ENCODE data around the gene AFF3.

Gene AFF3

DNA sequence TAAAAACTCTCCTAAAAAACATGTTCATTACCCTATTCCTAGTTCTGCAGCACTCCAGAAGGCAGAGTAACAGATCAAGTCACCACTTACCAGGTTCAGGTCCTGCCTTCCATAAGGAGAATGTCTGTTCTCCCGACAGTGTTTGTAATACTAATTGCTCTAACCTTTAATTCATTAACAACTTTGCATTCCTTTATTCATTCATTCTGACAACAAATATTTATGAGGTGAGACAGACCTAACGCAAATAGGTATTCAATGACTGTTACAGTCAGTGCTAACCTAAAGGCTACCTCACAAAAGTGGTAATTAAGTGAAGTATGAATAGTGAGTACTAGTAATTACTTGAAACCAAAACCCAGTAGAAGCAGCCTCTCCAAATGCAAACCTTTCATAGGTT is 224.0 kb downstream of the AFF3 start:
- TF ChIP-seq CTCF (IDR thresholded peaks at IDR 0.05; ENCODE audit: insufficient read depth, low read depth, low read length, missing control alignments), result no peak

DNA sequence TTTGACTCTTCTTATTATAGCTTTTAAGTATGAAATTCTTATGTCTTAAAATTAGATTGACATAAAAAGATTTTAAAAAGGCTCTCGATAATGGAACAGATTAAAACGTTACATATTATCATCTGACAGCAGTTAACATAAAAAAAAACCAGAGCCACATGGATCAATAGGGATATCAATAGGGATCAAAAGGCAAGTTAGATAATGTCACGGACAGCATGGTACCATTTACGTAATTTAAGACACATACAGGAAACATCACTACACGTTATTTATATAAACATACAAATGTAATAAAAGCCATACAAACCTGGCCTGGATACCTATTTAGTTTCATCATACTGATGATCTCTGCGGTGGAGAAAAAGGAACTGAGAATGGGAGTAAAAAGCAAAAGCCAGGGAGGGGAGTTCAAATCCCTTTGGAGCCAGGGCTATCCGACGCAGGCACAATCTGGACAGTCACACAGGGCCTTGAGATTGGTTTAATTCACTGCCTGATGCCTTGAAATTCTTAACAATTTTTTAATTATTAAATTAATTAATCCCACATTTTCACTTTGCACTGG is 227.2 kb downstream of the AFF3 start:
- no peak for DNase-seq (ENCODE audit: low read depth)
- no peak for TF ChIP-seq CTCF (IDR thresholded peaks at IDR 0.05; ENCODE audit: insufficient read depth, low read depth, low read length, missing control alignments)
- no peak overlapping the region for H3K4me3 ChIP-seq (ENCODE audit: low read depth, low read length)

More for the DNA sequence above, 224.0 kb downstream of the AFF3 start:
- DNase-seq (ENCODE audit: low read depth), result no peak
- no peak overlapping the region for H3K4me3 ChIP-seq (ENCODE audit: low read depth, low read length)

DNA sequence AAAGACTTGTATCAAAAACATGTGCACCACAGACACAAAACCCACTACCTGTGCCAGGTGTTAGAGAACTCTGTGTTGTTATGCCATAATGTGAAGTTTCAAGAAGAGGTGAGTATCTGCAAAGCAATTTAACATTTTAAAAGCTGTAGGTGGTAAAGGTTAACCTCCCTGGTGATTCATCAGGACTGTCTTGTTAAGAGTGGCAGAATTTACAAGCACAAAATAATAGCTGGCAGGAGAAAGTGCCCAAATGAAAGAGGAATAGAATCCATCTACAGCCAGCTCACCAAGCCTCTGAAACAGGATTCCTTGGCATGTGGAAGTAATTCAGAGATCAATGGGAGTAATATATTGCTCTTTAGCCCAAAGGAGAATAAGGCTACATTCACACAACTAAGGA is 230.7 kb downstream of the AFF3 start:
- no peak overlapping the region for H3K4me3 ChIP-seq (ENCODE audit: low read depth, low read length)
- no peak for DNase-seq (ENCODE audit: low read depth)
- TF ChIP-seq CTCF (IDR thresholded peaks at IDR 0.05; ENCODE audit: insufficient read depth, low read depth, low read length, missing control alignments), result no peak

DNA sequence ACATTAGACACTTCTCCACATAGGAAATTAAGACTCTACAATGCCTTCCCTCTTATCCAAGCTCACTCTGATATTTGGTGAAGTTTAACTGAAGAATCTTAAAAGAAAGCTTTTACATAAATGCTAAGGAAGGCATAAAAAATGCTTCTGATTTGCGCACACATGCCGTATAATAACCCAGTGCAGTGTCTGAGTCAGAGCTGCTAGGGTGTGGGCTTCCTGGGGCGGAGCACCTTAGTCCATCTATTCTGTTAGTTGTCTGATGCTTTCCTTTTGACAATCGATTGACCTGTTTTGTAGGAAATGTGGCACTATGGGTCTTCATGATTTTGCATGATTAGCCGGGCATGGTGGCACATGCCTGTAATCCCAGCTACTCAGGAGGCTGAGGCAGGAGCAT is 231.5 kb downstream of the AFF3 start:
- no peak overlapping the region for H3K4me3 ChIP-seq (ENCODE audit: low read depth, low read length)
- TF ChIP-seq CTCF (IDR thresholded peaks at IDR 0.05; ENCODE audit: insufficient read depth, low read depth, low read length, missing control alignments), result no peak
- no peak for DNase-seq (ENCODE audit: low read depth)

DNA sequence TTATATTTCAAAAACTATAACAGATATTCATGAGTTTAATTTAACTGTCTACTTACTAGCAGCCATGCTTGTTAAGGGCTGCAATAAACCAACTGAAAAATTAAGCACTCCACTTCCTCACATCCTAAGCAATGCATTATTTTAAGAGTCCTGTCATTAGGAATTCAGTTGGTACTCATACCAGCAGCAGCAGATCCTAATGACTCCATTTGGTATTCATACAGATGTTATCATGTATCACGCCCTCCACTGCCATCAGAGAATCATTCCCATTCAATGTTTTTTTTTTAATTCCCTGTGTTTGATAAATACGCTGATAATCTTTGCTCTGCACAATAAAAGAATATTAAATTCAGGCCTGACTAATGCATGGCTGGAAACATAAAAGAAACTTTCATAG is 236.8 kb downstream of the AFF3 start:
- no peak overlapping the region for H3K4me3 ChIP-seq (ENCODE audit: low read depth, low read length)
- no peak for TF ChIP-seq CTCF (IDR thresholded peaks at IDR 0.05; ENCODE audit: insufficient read depth, low read depth, low read length, missing control alignments)
- no peak for DNase-seq (ENCODE audit: low read depth)

GRCh38 chr2:99905025-99905424 is 237.4 kb downstream of the AFF3 start:
- H3K4me3 ChIP-seq (ENCODE audit: low read depth, low read length), result no peak overlapping the region
- TF ChIP-seq CTCF (IDR thresholded peaks at IDR 0.05; ENCODE audit: insufficient read depth, low read depth, low read length, missing control alignments), result no peak
- DNase-seq (ENCODE audit: low read depth), result no peak

GRCh38 chr2:99903981-99904380 is 238.4 kb downstream of the AFF3 start:
- H3K4me3 ChIP-seq (ENCODE audit: low read depth, low read length), result no peak overlapping the region
- TF ChIP-seq CTCF (IDR thresholded peaks at IDR 0.05; ENCODE audit: insufficient read depth, low read depth, low read length, missing control alignments), result no peak
- DNase-seq (ENCODE audit: low read depth), result no peak

Data from GM12865 (cell line).